ENCODE measurements around the gene NRXN3.
"Not testable (repeated sequence)": the region's sequence is repeated elsewhere in the genome, so short reads cannot be mapped to it uniquely, and the experiment has no call there.

NRXN3 gene

DNA sequence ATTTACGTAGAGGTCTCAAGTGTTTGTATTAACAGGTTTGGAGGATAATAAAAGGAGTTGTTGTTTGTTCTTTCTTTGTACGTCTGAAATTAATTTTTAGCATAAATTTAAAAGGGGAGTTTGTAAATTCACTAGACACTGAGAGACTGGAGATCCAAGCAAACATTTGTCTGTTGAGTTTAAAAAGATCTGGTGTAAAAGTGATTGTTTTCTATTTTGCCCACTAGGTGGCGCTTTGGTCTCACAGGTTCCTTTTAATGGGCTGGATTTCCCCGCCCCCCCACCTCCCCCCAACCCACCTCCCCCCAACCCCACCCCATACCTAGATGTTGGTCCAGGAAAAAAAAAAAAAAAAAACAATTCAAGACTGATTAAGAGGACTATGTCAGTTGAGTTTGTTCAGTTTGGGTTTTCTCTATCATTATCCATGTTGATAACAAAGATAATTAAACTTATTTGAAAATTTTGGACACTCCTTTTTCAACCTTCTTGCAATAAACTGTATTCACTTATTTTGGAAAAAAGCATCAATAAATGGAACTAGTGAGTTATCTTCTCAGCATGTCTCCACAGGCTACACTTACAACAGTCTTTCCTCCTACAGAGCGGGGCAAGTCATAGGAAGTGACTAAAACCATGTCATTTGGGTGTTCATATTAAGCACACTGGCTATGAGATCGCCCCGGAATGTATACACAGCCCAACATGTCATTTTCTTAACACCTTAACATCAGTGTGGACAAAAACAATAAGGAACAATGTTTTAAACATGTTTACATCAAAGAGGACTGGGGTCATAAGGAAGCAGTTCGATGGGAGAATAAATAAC, 841.1 kb downstream of the NRXN3 start:
- DNase-seq (ENCODE audit: low read depth) = no peak

DNA sequence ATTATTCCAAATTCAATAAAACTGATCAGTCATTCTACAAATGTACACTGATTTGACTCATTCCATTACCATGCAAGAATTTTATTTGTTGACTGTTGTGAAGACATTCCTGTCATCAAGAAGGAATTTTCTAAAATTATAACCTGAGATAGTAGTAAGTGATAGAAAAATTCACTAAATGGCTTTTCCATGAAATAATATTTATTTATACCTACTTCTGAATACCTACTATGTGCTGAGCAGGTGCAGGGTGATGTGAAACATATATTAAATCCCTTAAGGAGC, 841.7 kb downstream of the NRXN3 start:
- DNase-seq (ENCODE audit: low read depth) = no peak

DNA sequence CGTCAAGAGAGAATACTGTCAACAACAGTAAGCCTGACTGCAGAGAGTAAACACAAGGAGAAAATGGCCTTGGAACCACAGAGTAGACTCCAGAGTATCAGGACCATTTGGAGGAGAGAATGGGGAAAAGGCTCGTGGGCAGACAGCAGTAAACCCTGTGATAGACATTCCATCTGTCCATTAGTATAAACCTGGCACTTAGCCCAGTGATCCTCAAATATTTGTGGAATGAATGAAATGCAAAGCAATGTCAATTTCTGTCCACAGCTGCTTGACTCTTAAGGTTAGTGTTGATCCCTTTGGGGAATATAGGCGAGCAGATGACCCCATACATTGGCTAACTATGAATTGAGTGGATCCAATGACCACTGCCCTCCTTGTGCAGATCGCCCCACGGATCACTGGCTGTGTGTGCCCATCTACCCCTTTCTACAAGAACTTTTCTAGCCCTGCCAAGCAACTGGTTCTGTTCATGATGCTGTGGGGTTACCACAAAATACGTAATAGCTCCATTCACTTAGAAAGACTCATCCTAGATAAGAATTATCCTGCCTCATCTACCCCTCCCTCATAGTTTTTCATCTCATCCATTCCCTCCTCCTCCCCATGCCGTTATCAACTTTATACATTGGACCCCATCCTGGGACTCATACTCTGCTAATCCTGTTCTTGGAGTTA, 846.8 kb downstream of the NRXN3 start:
- DNase-seq (ENCODE audit: low read depth) = no peak

DNA sequence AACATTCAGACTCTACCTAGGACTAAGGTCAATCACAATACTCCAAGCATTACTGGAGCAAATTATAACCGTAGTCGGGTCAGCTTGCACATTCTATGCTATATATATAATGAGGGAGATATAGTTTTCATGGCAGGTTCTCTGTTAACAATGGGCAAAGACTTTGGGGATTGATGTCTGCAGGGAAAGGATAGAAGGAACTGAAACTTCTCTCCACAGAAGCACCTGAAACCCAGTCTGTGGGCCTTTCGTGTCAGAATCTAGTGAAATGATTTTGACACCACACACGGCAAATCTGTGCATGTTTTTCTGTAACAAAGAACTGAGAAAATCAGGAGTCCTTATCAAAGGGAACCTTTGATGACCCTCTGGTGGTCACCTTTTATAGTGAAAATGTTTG, 847.4 kb downstream of the NRXN3 start:
- DNase-seq (ENCODE audit: low read depth) = no peak

DNA sequence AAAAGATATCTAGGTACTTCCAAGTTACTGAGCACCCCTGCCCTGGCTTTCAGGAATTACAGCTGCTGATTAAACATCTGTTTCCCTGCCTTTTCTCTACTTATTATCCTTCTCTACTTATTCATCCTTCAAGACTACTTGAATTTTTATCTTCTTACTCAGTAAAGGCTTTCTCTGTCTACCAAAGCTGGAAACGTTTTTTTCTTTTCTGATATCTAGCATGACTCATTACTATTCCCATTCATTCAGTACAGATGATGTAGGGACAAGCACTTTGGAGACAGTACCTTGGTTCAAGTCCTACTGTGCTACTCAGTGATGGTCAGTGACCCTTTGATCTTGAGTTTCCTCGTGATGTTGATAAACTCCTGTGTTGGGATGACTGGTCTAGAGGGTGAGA, 848.7 kb downstream of the NRXN3 start:
- no peak for DNase-seq (ENCODE audit: low read depth)

DNA sequence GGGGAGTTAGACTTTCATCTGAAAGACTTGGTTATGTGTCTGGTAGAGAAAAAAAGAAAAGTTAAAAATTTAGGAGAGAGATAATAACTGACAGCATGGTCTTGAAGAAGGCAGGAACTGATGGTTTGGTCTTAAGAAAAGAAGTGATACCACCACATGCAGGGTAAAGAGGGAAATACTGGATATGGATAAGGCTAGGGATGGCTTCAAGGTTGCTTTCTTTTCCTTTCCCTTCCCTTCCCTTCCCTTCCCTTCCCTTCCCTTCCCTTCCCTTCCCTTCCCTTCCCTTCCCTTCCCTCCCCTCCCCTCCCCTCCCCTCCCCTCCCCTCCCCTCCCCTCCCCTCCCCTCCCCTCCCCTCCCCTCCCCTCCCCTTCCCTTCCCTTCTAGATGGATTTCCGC, 849.7 kb downstream of the NRXN3 start:
- DNase-seq (ENCODE audit: low read depth) = not testable (repeated sequence)

DNA sequence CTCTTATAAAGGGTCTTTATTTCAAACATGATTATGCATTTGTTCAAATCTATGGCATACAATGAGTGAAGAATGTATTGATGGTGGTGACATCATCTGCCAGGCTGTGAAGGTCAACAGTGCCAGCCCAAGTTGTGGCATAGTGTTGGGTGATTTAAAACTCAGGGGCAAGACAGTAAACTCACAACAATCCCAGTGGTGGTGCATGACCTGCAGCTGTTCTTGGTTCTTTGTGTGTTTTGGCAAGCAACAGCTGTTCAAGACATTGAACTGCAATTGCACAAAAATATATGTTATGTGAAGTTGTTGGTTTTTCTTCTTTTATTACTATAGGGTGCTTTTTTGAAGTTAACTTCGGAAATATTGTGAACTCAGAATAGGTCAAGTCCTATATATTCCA, 851.6 kb downstream of the NRXN3 start:
- DNase-seq (ENCODE audit: low read depth) = no peak

DNA sequence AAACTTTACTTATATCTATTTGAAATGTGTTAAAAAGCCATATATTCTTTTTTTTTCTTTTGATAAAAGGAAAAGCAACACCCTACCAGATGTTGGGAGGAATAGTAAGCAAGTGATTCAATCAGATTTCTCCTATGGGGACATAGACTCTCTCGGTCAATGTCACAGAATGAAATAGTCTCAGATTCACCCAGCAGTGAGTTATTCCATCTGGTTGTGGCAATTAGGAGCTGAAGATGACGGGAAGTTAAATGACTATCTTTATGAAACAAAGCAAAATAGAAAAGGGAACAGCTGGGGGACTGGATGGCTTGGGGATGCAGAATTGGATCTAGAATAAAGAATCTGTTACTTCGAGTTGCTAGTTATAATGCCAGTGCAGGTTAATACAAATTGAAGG, 857.0 kb downstream of the NRXN3 start:
- DNase-seq (ENCODE audit: low read depth) = no peak

DNA sequence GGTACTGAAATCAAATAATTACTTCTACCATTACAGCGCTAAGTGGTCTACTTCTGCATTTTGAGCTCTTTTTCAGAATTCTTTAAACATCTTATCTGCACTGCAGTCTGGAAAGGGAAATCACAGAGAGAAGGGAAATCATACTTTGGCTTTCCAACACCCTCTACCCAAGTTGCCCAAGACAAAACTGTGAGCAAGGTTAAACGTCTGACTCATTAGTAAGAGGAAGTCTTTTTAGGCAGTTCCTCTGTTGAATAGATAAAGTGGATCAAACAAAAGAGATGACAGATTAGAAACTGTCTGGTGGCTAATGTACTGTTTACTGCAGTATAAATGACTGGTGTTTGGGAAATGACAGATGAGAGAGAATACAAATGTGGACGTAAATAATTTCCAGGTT, 858.1 kb downstream of the NRXN3 start:
- DNase-seq (ENCODE audit: low read depth) = no peak

DNA sequence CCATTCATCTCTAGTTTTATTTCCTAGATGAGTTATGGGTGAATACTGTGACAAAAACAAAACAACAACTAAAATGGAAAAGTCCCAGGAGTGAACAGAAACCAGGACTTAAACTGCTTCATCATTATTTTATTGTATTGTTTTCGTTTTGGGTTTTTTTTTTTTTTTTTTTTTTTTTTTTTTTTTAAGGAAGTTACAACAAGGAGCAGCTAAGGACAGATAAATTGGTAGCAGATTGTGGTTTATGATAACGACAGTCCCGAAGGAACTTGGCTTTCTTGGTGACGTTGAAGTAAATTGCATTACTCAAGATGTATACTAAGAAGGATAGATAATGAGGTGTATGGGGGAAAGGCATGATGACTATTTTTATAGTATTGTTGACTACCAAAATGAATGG, 866.3 kb downstream of the NRXN3 start:
- DNase-seq (ENCODE audit: low read depth) = no peak

DNA sequence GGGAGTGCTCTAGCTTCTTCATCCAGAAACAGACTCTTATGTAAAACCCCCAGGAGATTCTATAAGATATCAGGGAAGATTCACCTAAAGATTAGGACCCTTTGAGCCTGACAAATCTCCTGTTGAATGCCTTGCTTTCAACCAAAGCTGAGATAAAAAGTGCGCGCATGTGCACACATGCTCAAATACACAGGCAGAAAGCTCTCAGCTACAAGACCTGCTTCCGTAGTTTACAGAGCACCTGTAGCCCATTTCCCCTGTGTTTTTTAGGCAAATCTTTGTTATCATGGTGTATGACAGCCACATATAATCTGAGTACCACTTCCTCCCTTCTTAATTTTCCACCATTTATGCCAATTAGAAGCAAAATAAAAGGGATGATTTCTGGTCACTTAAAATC, 866.9 kb downstream of the NRXN3 start:
- no peak for DNase-seq (ENCODE audit: low read depth)

DNA sequence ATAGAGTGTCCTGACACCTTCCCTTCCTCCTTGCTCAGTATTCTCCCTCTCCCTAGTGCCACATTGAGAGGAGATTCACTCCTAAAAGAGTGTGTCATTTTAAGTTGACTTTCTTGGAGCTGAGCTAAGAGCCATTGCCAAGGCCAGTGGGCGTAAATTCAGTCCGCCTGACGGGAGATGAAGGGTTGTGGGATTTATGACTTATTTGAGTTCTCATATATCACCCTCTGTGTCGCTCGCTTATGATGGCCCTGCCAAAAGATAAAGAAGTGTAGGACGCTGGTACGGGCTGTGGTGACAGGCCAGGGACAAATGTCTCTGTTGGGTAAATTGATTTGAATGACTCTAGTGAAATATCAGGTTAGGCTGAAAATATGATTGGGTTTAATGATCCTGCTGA, 867.4 kb downstream of the NRXN3 start:
- DNase-seq (ENCODE audit: low read depth) = no peak

DNA sequence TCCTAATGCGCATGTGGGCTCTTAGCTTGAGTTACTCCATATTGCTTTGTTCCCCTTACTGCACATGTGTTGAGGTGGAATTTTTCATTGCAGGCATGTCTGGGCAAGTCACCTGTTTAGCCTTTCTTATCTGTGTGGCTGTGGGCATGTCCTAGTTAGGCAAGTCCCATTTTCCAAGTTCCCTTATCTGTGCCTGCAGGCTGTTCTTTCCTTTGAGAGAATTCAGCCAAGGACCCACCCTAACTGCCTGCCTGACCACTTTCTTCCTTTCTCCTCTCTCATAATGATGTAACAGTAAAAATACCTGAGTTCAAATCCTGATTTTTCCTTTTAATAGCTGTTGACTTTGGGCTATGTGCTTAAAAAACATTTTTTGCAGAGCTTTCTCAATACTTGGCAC, 870.6 kb downstream of the NRXN3 start:
- no peak for DNase-seq (ENCODE audit: low read depth)

DNA sequence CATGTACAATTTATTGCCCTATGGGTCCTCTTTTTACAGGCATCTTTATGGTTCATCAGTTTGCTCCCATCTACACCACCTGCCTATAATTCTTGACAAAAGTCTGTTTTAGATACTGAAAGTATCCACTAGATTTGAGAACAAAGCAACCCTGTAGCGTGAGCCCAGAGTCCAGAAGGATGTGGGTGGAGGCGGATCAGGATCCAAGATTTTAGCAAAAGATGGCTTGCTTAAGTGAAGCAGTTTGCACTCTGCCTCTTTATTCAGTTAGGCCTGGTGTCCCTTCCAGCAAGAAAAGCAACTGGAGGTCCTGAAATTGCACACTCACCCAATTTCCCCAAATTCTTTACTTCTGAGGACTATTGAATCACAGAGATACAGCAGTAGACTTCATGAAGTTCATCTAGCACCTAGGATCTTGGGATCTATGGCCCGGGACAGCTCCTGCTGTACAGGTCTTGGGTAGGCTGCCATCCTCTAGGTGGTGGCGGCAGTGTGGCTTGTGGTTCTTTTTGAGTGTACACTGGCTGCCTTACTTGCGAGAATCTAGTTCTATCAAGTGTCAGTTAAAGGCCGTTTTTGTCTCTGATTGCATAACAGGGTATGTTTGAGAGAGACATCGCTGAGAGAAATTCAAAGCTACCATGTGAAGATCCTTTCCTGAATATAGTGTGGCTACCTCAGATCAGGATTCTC, 873.2 kb downstream of the NRXN3 start:
- DNase-seq (ENCODE audit: low read depth) = no peak

DNA sequence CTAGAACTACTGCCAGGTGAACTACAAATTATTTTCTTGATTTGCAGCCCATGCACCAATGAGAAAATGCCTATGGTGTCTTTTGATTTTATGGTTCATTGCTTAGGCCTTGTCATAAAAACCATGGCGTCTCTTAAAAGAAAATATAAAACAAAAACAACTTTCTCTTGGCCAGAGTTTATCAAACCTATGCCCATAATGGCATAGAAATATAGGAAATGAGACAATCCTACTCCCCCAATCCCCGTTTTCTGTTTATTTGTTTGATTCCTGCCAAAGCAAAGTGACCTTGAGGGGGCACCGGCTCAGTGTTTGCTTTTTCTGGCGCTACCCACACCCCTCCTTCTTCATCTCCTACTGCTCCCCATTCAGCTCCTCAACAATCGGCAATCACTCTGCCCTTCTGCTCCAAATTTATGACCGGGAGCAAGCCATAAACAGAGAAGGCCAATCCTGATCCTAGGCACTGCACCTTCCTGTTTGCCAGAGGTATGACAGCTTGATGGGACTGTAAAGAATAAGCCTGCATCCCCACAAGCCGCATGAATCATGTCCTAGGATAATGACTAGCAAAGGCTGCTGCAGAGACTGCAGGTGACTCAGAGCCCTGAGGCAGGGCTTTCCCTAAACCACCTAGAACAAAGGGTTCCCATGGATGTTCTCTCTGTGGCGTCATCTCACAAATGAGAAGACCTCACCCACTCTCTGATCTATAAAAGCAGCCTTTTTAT, 874.9 kb downstream of the NRXN3 start:
- no peak for DNase-seq (ENCODE audit: low read depth)

DNA sequence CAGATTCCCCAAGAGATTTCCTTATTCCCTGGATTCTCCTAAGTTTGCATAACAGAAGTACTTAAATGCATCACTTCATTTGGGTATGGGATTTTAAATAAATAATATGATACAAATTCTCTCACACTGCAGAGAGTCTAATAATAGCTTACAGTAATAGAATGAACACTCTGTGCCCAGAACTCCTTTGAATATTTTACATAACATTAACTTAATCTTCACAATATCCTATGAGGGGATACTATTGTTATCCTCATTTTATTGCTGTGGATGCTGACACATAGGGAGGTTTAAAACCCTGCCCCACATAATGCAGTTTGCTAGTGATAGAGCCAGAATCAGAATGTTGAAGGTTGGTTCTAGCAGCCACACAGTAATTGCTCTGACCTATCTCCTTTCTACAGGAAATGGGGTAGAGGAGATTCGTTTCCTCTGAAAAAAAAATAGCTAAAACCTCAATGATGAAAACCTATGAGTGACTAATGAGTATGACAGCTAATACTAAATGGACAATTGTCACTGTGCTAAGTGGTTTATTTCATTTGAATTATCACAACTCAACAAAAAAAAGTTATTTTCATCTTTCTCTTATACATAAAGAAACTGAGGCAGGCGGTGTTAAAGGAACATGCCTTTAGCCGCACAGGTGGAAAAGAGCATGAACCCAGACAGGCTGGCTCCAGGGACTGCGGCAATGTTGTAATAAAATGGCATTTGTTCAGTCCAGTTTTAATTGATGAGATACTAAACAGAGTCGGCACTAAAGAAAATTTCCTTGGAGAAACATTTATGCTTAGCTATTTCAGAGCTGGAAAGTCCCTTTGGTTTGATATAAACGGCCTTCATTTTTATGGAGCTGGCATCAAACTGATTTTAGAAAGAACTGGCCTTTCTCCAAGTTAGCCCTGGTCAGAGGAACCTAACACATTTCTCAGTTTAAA, 880.9 kb downstream of the NRXN3 start:
- no peak for DNase-seq (ENCODE audit: low read depth)

DNA sequence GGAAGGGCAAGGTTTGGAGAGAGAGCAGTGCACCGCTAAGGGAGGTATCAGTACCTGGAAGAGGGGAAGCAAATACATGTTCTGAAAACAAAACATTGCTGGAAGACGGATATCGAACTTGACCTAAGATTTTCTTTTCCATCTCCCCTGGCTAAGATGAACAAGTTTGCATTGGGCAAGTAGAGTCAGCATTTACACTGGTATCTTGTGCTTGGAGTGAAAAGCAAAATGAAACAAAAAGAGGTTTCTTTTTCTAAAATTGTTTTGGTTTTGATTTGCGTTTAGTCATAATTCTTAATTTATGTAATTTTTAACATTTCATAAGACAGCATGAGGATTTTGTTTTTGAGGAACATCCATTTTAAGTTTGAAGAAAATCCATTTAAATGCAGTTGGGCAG, 881.6 kb downstream of the NRXN3 start:
- DNase-seq (ENCODE audit: low read depth) = no peak

DNA sequence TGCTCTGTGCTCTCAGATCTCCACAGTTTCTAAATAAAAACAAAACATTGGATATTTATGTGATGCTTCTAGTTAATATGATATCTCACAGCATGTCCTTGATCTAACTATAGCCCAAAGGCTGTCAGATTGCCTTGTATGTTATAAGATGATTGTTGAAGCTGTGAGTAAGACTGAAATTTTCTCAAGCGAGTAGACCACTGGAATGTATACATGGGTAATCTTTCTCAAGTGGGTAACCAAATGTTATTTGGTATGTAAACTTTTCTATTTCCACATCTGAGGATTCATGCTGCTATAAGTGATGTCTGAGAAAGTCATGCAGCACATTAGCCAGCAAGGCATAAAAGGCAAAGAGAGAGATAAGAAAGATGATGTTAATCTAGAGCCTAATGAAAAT, 886.7 kb downstream of the NRXN3 start:
- no peak for DNase-seq (ENCODE audit: low read depth)

DNA sequence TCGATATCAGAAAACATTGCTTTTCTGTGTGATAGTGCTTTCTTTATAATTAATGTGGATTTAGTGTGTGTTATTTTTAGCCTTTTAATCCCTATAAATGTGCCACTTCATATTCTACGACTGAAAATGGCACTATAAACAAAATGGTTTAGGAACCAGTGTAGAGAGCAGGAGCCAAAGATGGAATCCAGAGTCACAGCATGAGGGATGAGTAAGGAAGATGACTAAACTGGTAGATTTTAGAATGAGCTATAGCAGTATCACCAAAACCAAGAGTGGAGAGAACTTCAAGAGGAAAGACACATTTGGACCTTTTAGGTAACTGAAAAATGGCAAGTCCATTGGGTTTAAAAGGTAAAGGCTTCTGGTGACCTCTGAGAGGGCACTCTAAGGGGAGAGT, 887.2 kb downstream of the NRXN3 start:
- DNase-seq (ENCODE audit: low read depth) = no peak

DNA sequence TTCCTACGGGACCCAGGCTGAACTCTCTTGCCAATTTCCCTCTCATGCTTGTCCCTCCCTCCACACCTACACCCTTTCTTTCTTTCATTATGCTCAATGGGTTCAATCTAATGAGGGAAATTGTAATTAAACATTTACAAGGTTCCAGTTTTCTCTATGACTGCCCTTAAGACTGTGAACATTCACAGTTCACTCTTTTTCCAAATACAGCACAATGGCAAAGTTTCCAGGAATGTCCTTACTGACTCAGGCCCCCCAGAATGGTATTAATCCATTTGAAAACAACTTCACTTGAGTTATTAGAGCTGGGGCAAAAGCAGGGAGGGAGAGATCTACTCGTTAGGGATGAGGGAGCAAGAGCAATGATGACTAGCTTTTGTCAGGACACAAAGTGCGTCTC, 892.1 kb downstream of the NRXN3 start:
- no peak for DNase-seq (ENCODE audit: low read depth)

DNA sequence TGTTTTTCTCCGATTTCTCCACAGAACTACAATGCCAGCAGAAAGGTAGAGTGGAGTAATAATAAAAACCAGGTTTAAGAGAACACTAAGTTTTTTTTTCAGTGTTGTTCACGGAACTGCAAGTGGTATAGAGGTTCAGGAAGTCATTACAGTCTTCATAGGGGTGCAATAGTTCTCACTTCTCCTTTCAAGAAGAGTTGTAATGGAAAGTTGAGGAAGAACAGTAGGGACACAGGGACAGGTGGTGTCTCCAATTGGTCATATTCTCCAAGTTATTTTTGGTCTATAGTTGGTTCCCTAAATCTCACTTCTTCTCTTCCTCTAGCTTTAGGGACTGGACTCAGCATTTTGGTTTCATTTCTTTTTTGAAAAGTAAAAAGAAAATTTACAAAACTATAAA, 894.0 kb downstream of the NRXN3 start:
- no peak for DNase-seq (ENCODE audit: low read depth)

DNA sequence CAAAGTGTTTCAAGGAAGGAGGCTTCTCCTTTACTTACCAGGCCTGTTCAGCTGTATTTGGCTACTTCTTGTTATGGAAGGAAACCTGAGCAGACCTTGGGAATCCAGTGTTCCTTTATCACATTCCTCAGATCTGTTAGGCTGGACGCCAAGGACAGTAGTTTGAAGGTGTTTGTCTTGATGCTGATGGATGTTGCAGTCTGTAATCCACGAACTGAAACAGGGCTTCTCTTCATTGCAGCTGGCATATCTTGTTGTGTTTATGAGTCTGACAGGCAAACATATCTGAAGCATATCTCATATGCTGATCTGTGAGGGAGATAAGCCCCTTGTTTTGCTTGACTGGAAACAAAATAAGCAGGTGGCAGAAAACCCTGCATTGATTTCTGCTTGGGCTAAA, 904.3 kb downstream of the NRXN3 start:
- no peak for DNase-seq (ENCODE audit: low read depth)

All from stimulated activated CD8-positive, alpha-beta memory T cell treated with anti-CD3 and anti-CD28 coated beads, Interleukin-4, amount 100 ng/mL, for 24 hours (primary cell).